ENCODE results near the gene XRRA1.

GRCh38 chr11:74948898-74949752, at the start of gene XRRA1, which contains the start of gene SPCS2:
- TF ChIP-seq CTCF (conservative IDR thresholded peaks at IDR 0.05; ENCODE audit: low read length) (no peak), EZH2phosphoT487 (IDR thresholded peaks at IDR 0.05; ENCODE audit: borderline replicate concordance) (no peak)
